RCC 7860 (cell line): Measurements from ENCODE around the gene BRD8.
A peak's percentile ranks its signal among the peaks of the same experiment; 100 is the strongest.
"Not testable (repeated sequence)": the region's sequence is repeated elsewhere in the genome, so short reads cannot be mapped to it uniquely, and the experiment has no call there.

ENCODE experiments used
- DNase-seq: peaks from one replicate; pipeline ENCODE4 v3.0.0-alpha.2; 2015; ENCODE audit warnings: low spot score
- FAIRE-seq: peaks from 2 replicates; lab custom pipeline; 2012; peaks lifted over from hg19 to GRCh38; lab: Jason Lieb, UNC

Gene BRD8

DNA sequence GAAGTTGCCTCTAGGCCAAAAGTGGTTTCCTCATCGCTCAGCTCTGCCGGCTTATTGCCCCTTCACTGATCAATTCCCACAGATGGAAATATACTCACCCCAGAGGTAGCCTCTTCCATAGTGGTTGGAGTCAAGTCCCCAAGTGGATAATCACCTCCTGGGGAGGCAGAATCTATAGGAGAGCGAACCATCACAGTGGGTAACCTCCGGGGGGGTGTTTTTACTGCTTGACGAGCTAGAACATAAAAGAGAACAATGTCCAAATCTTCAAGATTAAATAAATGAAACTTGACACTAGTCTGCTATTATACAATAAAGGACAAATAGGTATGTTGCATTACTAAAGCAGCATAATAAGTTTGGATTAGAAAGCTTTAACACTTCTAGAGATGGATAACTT lies 9.3 kb downstream of the BRD8 start:
- DNase-seq, result no peak
- no peak for FAIRE-seq

DNA sequence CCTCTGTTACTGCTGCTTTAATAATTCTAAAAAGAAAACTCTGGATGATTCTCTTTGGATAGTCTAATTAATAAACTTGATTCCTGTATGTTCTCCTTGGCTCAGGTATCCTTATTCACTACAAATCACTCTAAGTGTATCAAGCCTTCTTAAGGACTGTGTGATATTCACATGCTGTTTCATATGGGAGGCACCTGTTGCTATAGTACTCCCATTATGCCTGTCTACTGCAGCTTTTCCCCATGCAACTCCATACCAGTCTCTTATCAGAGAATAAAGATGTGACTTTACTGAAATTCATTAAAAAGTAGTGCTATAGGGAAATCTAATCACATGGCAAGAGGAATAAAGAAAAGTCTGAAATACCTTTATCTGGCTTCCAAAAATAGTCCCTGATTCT lies 14.7 kb downstream of the BRD8 start:
- no peak for DNase-seq
- no peak for FAIRE-seq

DNA sequence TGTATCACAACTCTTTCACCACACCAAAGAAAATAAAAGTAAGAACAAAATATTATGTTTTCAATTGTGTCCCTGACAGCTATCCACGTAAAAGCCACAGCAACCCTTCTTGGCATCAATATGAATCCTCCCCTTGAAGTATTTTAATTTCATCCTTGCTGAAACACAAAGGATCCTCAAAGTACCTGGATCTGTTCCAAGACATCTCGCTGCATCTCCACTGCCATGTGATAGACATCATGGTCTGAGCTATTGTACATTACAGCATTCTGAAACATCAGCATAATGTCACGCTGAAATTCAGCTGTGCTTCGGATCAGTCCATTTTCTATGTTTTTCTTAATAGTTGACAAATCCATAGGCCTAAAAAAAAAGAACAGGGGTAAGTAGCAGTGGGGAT lies 17.7 kb downstream of the BRD8 start:
- FAIRE-seq (no peak), DNase-seq (no peak)

- DNase-seq (no peak), FAIRE-seq (no peak)
Measured at GRCh38 chr5:138159666-138160065, 18.8 kb downstream of the BRD8 start.

- FAIRE-seq (no peak), DNase-seq (no peak)
Measured at GRCh38 chr5:138157626-138158025, 20.8 kb downstream of the BRD8 start.

GRCh38 chr5:138155977-138156376 lies 22.5 kb downstream of the BRD8 start:
- FAIRE-seq, DNase-seq: not testable (repeated sequence)

GRCh38 chr5:138149530-138149929 lies 28.9 kb downstream of the BRD8 start:
- DNase-seq (peak; percentile 14), FAIRE-seq (no peak)

- FAIRE-seq (peak; percentile 52), DNase-seq (peak; percentile 54)
Measured at GRCh38 chr5:138148811-138149210, 29.6 kb downstream of the BRD8 start.

DNA sequence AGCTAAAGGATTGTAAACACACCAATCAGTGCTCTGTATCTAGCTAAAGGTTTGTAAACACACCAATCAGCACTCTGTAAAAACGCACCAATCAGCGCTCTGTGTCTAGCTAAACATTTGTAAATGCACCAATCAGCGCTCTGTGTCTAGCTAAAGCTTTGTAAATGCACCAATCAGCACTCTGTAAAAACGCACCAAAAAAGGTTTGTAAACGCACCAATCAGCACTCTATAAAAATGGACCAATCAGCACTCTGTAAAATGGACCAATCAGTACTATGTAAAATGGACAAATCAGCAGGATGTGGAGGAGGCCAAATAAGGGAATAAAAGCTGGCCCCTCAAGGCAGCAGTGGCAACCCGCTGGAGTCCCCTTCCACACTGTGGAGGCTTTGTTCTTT lies 34.9 kb downstream of the BRD8 start:
- not testable (repeated sequence) for FAIRE-seq, DNase-seq

DNA sequence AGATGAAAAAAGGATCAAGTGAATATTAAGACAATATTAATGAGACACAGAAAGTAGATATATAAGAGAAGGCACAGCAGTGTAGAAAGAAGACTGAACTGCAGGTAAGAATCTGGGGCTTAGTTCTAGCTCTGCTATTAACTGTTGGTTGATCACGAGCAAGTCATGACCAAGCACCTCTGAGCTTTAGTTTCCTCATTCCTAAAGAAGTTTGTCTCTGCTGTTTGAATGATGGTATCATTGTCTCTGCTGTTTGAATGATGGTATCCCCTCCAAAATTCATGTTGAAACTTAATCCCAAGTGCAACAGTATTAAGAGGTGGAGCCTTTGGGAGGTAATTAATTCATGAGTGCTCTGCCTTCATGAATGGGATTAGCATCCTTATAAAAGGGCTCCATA lies 36.7 kb downstream of the BRD8 start:
- DNase-seq, result no peak
- no peak for FAIRE-seq

DNA sequence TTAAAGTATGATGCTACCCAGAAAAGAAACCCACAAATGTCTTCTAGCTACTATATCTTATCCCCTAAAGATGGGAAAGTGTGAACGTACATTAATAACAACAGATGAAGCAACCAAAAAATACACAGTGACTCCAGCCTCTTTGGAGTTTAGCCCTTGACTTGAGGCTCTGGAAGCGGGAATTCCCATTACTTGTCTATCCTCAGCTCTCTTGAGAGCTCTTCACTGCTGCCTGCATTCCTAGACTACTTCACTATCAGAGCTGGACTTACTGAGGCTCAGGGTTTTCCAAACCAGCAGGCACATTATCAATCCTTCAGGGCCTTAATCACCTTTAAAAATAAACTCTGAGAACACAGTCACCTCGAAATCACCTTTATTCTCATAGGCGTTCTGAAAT lies 38.2 kb downstream of the BRD8 start:
- no peak for FAIRE-seq
- DNase-seq, result no peak

DNA sequence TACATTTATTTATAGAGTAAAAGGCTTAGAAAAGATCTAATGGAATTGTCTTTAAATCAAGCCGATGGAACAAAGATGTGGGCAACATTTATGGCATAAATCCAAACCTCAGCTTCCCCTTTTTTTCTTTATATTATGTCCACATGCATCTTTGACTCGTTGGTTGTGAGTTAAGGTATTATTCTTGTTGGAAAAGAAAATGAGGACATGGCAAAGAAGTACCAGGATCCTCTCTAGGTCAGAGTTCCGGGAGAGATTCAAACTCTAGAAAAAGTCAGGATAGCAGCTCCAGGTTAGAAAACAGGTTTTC lies 38.7 kb downstream of the BRD8 start:
- no peak for FAIRE-seq
- DNase-seq, result no peak

- DNase-seq, result no peak
Measured at GRCh38 chr5:138138949-138139780, 39.3 kb downstream of the BRD8 start, which contains the start of gene NME5. Gene NME5, minus strand, starts transcription at chr5:138139428. Its CDS starts 648 bp downstream, at chr5:138138780.

GRCh38 chr5:138132543-138132942 lies 45.9 kb downstream of the BRD8 start:
- DNase-seq (no peak), FAIRE-seq (no peak)

More at GRCh38 chr5:138138949-138139780, 39.3 kb downstream of the BRD8 start, which contains the start of gene NME5:
- FAIRE-seq, result no peak

GRCh38 chr5:138129347-138129746 lies 49.1 kb downstream of the BRD8 start:
- DNase-seq (no peak), FAIRE-seq (no peak)

DNA sequence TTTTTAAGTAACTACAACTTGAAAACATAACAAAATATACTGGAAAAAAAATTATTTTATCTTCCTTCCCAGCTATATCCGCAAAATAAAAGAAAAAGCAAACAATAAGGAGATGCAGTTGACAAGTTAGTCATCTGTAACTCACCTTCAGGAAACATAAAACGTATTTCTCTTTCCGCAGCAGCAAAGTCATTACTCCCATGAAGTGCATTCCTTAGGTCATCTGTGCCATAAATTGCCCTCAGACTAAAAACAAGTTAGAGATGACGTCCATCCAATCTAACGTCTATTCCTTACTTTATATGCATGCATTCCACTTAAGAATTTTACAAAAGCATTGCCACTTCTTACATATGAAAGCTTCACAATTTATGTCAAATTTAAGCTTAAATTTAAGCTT lies 50.1 kb downstream of the BRD8 start:
- FAIRE-seq (no peak), DNase-seq (no peak)

DNA sequence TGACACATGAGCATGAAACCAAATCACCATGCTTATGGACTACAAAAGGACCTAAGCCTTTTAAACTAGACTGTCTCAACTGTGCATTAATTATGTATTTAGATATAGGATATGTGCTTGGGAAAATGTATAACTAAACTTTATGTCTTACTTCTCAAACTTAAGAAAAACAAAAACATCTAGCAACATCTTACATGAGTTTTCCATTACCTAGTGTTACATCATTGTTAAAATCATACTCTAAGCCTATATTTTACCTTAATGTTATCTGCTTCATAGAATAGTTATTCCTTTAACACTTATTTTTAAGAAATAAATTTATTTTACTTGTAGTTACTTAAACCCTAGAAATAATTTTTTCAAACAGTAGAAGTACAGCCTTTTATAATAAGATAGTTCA lies 63.2 kb downstream of the BRD8 start:
- FAIRE-seq (peak; percentile 18), DNase-seq (no peak)

GRCh38 chr5:138111937-138112336 lies 66.5 kb downstream of the BRD8 start:
- FAIRE-seq, result no peak
- peak; percentile 32 for DNase-seq

DNA sequence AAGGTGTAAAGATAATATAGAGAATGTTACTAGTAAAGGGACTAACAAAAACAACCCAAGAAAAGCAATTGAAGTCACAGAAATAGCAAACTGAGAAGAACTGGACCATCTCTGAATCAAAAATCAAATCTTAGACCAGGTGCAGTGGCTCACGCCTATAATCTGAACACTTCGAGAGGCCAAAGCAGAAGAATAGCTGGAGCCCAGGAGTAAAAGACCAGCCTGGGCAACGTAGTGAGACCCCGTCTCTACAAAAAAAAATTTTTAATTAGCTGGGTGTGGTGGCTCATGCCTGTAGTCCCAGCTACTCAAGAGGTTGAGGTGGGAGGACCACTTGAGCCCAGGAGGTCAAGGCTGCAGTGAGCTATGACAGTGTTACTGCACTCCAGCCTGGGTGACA lies 67.2 kb downstream of the BRD8 start:
- FAIRE-seq (no peak), DNase-seq (no peak)

DNA sequence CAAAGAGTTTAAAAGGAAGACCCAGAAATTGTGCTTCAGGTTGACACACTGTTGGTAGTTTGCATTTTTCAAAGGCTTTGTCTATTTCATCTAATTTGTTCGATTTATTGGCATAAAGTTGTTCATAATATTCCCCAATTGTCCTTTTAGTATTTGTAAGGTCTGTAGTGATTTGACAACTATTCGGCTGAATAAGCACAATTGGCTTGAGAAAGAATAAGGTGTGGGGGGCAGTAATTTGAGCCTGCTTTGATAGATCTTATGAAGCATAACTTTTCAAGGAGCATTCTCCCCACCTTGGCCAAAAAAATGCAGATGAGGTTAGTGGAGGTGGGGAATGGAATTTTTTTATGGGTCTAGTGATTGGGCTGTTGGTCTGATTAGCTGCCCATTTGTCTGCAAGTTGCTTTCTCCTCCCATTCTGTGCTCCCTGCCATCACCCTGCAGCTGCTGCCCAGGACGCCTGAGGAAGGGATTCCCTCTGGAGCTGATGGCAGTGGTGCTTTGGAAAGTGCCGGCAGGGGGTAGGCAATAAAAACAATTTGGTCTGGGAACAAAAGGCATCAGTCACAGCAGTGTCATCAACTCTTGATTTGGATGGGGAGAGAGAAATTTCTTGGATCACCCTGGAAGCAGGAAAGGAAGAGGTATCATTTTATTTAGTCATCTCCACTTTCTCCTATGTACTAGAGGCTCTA lies 68.0 kb downstream of the BRD8 start:
- DNase-seq (no peak), FAIRE-seq (no peak)

DNA sequence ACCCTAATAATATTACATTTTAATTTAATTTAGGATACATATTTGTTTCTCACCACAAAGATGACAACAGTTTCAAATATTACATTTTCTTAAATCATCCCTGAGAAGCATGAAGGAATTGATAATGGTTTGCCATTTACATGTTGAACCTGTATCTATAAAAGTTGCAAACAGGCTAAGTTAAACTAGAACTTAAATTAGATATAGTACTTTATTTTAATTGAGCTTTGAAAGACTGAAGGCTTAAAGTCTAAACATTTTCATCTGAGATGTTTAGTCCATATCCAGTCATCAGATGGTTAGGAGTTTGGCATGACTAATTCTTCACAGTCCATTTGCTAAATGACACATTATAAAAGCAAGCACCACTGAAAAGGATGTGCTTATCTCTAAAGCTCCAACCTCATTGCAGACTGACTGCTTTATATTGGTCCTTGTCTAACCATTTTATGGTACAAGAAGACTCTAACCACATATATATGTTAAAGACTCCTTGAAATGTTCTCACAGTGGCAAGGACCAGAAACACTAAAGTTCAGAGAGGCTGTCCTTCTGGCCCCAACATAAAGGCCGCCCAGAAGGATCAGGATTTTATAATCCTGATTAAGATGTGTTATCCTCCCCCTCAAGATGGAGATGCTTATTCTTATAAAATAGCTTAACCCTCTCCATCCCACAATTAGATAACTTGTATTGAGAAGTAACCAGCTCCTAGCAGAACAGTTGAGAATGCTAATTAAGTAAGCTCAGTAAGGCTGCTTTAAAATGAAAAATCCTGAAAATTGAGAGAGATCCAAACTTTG lies 68.8 kb downstream of the BRD8 start:
- peak; percentile 80 for FAIRE-seq
- DNase-seq, result peak; percentile 48
